GM18499 (cell line): ENCODE results near the gene JAML.
"Not testable (repeated sequence)": the region's sequence is repeated elsewhere in the genome, so short reads cannot be mapped to it uniquely, and the experiment has no call there.

Source experiments
- ATAC-seq: cut with Tn5 transposase; IDR thresholded peaks from one replicate; pipeline ENCODE4 v1.9.1; 2021; ENCODE audit warnings: moderate number of reproducible peaks; ENCODE audit not compliant: insufficient read depth, unreplicated experiment

JAML gene

DNA sequence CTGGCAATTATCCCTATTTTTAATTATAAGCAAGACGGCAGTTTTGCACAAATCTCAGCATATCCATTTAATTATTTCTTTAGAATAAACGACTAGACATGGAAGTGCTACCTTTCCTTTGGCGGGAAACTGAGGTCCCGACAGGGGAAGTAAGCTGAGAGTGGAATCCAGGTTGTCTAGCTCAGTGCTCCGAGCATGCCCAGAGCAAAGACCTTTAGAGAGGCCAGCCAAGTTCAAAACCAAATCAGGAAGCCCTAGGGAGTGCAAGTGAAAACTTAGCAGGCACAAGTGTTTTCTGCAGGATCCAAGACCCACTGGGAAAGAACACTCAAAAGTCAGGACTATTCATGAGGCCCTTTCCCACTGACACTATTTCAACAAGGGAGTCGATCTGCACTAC is 25.7 kb downstream of the JAML start:
- no peak for ATAC-seq

DNA sequence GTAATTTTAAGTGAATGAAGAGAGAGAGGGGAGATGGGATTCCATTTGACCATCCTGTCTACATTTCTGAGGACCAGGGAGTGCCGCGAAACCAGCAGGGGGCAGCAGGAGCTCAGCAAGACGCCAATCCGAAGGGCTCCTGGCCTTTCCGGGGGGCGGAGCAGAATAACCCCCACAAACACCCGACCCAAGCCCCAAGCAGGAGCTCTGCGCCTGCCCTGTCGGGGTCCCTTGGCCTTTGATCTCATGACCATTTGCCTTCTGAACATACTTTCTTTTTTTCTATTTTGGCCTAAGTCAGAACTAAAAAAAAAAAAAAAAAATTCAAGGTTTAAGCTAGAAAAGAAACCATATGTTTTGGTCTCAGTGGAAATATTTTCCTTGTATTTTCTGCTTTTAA is 26.4 kb downstream of the JAML start:
- no peak for ATAC-seq

DNA sequence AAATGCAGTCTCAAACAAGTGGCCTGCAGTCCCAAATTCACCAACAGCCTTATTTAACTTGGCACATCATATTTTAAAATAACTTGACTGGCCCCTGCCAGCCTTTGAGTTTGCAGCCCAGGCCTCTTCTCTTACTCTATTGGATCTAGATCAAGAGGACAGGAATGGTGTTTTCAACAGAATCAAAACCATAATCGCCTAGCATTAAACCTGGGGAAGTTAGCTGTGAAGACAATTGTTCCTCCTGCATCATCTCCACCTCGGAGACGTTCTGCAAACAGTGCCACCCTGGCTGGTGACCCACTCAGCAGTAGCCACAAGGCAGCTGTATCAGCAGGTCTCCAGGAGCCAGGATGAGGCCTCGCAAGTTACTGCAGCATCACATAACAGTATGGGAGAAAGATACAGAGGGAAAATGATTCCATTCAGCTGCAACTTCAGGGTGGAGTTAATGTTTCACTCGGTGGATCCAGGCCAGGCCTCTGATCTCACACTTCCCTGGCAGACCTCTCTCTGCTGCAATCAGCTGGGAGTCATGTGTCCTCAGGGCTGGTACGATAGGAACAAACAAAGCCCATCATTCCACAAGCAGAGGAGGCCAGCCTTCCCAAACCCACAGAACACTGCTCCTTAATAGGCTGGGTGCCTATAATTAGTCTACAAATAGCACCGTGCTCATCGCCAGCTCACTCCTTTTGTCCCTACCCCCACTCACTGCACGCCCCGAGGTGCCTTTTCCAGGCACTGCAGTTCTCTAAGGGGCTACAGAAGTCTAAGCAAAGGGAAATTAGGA is 29.8 kb downstream of the JAML start:
- ATAC-seq, result no peak

DNA sequence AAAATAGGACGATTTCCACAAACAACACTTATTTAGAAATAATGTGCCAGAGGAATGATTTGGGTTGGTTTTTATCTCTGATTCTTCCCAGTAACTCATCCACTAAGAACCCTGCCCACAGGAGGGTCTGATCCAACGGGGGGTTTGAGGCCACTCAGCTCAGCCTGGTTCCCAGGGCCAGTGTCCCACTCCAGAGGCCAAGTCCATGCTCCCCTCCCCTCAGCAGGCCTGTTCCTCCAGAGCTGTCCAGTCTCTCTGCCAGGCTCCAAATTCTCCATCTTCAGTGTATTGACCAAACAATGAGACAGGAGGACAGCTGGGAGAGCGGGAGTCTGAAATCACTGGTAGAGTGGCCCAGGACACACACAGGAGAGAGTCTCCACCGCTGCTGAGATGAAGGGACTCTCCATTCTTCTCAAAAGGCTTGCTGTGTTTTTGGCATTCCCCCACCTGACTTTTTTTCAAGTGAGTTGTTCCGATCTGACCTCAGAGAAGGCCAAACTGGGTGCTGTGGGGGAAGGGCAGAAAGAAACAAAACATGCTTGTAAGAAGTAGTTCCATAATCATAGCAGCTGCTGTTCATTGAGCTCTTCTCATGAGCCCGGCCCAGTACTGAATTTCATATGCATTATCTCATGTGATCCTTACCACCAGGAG is 30.8 kb downstream of the JAML start:
- no peak for ATAC-seq

DNA sequence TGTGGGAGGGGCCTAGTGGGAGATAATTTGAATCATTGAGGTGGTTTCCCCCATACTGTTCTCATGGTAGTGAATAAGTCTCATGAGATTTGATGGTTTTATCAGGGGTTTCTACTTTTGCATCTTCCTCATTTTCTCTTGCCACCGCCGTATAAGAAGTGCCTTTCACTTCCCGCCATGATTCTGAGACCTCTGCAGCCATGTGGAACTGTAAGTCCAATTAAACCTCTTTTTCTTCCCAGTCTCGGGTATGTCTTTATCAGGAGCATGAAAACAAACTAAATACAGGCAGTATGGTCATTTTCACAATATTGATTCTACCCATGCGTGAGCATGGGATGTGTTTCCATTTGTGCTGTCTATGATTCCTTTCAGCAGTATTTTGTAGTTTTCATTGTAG is 32.0 kb downstream of the JAML start:
- not testable (repeated sequence) for ATAC-seq

DNA sequence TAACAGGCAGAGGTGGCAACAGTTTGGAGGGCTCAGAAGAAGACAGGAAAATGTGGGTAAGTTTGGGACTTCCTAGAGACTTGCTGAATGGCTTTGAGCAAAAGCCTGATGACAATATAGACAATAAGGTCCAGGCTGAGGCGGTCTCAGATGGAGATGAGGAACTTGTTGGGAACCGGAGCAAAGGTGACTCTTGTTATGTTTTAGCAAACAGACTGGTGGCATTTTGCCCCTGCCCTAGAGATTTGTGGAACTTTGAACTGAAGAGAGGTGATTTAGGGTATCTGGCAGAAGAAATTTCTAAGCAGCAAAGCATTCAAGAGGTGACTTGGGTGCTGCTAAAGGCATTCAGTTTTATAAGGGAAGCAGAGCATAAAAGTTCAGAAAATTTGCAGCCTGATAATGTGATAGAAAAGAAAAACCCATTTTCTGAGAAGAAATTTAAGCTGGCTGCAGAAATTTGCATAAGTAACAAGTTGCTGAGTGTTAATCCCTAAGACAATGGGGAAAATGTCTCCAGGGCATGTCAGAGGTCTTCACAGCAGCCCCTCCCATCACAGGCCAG is 33.8 kb downstream of the JAML start:
- ATAC-seq, result not testable (repeated sequence)

DNA sequence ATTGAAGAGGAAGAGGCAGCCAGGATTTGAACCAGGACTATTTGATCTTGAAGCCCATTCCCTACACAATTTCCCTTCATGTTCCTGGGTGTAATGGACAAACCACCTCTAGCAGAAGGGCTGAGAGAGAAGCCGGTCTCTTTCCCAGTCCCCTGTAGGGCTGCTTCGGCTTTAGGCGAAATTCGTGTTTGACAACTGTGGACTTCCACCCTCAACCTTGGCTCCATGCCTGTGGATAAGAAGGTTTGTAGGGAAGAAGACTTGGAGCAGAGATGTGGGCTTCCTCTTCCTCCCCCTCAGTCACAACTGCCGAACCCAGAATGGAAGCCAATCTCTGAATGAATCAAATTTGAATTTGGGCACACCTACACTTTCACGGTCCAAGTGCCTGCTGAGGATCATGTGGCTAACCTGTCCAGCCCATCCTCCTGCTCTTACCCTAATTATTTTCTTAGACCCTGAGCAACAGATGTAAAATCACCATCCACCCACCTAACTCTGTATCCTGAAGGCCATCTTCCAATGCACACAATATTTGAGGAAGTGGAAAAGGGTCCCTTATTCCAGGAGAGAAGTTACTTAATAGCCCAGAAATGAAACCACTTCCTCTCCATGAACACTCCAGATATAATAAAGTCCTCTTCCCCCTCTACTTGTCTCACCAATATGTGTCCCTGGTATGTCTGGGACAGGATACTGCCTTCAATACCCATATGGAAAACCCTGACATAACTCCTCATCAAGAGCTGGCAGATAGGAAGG is 38.3 kb downstream of the JAML start:
- ATAC-seq, result no peak

DNA sequence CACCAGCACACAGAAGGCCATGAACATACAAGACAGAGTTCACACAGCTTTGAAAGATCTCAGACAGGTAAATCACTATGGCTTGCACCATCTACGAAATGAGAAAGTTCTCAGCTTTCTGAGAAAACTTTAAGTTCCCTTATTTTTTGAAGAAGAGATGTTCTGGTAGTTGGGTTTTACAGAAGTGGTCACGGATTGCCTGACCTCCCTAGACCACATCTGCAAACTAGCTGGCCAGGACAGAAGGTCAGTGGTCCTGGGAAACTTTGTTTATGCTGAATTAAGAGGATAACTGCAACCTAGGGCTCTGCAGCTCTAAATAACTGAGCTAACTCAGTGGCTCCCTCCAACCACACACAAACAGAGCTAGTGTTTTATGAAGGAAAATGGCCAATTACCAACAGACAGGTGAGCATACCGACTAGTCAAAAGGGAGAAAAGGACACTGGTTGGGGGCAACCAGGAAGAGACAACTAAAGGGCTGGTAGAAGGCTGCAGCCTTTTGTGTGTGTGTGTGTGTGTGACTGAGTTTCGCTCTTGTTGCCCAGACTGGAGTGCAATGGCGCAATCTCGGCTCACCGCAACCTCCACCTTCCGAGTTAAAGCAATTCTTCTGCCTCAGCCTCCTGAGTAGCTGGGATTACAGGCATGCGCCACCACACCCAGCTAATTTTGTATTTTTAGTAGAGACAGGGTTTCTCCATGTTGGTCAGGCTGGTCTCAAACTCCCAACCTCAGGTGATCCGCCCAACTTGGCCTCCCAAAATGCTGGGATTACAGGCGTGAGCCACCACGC is 39.8 kb downstream of the JAML start:
- ATAC-seq, result no peak

DNA sequence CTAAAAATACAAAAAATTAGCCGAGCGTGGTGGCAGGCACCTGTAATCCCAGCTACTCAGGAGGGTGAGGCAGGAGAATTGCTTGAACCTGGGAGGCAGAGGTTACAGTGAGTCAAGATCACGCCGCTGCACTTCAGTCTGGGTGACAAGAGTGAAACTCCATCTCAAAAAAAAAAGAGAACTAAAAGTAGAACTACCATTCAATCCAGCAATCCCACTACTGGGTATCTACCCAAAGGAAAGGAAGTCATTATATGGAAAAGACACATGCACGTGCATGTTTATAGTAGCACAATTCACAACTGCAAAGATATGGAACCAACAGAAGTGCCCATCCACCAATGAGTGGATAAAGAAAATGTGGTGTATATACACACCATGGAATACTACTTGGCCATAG is 41.1 kb downstream of the JAML start:
- ATAC-seq, result not testable (repeated sequence)

DNA sequence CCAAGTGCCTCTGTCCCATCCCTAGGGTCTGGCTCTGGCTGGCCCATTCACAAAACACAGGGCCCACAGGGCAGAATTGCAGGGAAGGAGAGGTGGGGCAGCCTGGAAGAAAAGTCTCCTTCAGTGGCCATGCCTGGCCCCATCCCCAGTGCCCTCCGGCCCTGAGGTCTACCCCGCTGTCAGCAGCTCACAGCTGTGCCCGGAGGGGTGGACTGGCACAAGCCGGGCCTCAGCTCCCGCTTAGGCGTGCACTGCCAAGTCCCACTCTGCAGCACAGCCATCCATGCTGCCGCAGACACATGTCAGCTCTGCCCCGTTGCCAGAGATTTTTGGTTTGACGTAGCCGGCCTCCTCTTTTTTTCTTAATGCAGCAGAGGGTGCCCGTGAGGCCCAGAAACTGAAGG is 44.5 kb downstream of the JAML start:
- no peak for ATAC-seq

DNA sequence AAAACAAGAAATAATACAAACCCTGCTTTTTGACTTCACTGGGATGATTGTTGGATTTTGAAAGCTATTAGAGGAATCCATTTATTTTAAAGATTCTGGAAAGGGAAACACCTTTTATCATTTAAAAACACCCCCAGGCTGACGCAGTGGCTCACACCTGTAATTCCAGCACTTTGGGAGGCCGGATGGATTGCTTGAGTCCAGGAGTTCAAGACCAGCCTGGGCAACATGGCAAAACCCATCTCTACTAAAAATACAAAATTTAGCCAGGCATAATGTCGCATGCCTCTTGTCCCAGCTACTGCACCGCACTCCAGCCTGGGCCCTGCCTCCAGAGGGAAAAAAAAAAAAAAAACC is 48.1 kb downstream of the JAML start:
- ATAC-seq, result no peak

DNA sequence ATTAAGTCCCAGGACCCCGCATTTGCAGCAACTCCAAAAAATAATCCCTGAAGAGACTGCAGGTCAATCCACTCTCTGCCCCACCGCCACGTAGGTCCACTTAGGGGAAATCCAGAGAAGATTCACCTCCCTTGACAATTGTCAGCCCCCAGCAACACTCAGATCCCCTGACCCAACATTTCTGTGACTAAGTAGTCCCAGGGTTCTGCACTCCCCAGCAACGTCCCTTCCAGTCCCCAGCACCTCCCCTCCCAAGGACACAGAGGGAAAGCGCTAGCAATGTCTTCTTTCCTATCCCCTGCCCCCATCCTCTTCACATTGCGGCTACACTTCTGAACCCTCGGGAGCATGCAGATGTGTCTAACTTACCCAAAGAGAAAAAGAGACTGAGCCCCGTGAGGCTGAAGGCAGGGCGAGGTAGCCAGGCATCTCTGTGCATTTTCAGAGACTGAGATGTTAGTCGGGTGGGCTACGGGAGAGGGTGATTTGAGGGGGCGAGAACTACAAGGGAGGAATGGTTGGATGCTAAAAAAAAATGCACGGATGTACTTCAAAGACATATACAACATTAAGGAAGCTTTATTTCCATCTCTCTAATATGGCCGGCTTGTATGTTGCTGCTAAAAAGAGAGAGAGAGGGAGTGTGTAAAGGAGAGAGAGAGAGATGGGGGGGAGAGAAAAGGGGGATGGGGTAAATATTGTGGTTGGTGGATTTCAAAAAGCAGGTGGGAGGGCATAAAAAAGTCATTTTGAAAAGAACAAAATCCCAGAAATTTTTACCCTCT is 48.6 kb downstream of the JAML start, which contains the start of gene SCN2B:
Gene SCN2B, minus strand, starts transcription at position 647 of the 785 bp plus-strand sequence. Its CDS starts 208 bp downstream, at position 439.
- ATAC-seq, result no peak

DNA sequence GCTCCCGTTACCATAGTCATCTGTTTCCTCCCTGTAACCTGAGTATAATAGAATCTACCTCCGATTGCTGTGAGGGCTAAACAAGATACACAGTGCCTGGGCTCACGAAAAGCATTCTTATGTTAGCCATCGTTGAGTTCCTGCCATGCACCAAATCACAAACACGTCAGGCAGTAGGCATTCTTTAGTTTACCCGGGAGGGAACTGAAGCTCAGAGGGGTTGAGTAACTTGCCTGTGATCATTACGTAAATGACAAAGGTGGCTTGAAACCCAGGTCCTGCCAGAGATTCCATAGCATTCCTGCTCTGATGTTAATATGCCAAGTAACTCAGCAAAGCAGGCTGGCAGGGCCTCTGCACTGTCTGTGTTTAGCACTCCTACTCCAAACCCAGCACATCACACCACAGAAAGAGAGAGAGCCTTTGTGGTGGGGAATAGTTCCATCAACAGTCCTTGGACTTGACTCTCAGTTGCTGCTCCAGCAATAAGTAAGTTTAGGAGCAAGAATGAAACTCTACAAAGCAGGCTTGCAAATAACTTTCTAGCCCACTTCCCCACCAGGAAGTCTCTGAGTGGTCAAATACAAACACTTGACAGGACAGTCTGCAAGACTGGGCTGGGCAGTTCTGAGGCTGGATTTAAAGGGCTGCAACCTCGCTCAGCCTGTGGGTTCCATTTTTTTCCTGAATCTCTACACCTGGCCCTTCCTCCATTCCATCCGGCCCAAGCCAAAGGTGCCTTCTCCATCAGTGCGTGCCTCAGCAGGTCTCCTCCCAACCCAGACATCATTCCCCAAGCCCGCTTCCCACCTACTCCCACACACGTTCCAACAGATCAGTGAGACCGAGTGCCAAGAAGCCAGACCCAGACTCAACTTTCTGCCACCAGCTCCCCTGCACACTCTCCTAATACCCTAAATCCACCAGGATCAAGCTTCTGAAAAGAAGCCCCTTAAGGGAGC is 49.5 kb downstream of the JAML start:
- ATAC-seq, result no peak

DNA sequence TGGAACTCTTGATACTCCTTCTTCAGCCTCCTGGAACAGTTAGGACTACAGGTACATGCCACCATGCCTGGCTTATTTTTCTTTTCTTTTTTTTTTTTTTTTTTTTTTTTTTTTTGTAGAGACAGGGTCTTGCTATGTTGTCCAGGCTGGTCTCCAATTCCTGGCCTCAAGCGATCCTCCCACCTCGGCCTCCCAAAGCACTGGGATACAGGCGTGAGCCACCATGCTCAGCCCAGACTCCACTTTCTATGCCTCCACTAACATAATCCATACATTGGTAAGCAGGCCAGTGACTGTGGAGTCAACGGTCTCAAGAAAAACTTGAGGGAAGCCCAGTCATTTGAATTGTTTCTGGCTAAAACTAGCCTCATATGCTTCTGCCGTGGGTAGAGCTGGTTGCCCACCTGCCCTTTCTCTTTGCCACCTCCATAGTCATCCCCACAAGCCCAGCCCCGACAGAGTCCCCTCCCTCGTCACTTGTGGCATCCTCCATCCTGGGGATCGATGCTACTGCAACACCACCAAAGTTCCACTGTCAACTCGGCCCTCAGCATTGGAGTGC is 50.7 kb downstream of the JAML start:
- no peak for ATAC-seq

DNA sequence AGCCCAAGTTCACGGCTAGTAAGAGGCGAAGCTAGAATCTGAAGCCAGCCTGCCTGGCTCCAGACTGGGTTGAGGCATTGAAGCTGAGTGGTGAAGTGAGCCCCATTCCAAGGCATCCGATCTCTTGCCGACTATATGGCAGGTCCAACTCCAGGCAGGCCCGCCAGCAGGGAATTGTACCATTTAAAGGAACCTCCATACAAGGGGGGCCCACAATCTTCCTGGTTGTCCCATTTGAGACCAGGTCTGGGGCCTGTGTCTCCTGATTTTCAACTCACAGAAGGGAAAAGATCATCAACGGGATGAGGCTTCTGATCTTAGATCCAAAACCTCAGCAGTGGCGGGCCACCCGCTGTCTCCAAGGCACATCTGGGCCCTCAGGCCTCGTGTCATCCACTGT is 52.5 kb downstream of the JAML start:
- ATAC-seq, result no peak

DNA sequence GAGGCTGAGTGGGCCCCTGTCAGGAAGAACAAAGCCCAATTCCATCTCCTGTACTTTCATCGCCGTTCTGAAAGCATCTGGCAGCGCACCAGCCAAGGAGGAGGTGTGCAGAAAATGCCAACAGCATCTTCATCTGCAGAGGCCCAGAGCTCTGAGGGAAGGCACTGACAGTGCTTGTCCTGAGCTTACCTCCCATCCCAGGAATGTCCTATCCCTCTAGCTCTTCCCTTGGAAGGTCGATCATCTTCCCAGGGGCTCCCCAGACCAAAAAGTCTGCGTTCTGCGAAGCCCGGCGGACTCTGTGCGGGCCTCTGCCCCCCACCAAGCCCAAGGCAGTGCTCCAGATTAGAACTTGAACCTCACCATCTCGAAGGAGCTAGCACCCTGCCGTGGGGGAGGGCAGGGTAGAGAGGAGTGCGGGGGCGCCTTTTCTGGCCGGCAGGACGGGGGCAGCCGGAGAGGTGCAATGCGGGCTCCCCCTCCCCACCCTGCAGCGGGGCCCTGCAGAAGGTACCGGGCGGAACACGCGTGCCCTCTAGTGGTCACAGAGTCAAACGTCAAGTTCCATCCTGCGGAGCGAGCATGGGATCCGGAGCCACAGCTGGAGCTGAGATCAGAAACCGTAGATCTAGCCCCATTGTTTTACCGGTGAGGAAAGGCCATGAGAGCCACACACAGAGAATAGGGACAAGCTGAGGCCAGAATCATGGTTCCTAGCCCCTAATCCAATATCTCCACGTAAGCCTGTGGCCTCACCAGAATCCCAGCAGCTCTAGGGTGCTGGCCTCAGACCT is 53.3 kb downstream of the JAML start:
- ATAC-seq, result no peak

DNA sequence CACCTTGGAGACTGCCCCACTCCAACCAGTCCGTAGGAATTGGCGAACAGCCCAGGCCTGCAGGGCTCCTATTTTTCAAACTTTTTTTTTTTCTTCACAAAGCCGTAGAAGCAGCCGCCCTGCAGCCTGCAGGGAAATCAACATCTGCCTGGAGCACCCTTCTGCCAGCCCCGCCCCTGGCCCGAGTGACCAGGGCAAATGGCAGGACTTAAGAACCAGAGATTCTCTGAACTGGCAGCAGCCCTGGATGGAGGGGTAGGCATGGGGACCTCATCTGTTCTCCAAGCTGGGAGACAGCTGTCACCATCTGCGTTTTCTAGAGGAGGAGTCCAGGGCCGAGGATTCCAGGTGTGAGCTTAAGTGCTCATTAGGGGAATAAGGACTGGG is 53.9 kb downstream of the JAML start:
- no peak for ATAC-seq
